Tibial artery (tissue), 4 donors: ENCODE measurements around the gene ALKBH6.

Experiments used
- DNase-seq, 2 donors: peaks; one replicate each; pipeline ENCODE4 v3.0.0-alpha.2; 2019
- H3K27ac ChIP-seq, 2 donors: fragments of 200-600 bp; sonication (generic) in 1 of 2; 1 replicate in 1 of 2; 2 replicates in 1 of 2; pipeline ENCODE4 v1.5.1; 2018 to 2019; ENCODE audit warnings: mild to moderate bottlenecking in 1 of 2
- H3K27me3 ChIP-seq, 2 donors: fragments of 200-600 bp; sonication (generic) in 1 of 2; one replicate each; pipeline versions ENCODE4 v1.5.1 to v1.6.0; 2016 to 2019
- H3K36me3 ChIP-seq, 3 donors: fragments of 200-600 bp; sonication (generic) in 2 of 3; one replicate each; pipeline ENCODE4 v1.5.1; 2016 to 2019; ENCODE audit warnings: mild to moderate bottlenecking in 2 of 3
- H3K4me1 ChIP-seq, 4 donors: fragments of 200-600 bp; sonication (generic) in 2 of 4; 1 replicate in 3 of 4; 2 replicates in 1 of 4; pipeline ENCODE4 v1.5.1; 2016 to 2019
- H3K4me3 ChIP-seq, 2 donors: fragments of 200-600 bp; sonication (generic) in 1 of 2; 1 replicate in 1 of 2; 2 replicates in 1 of 2; pipeline ENCODE4 v1.5.1; 2018 to 2019; ENCODE audit warnings: mild to moderate bottlenecking in 2 of 2
- H3K9me3 ChIP-seq, 3 donors: fragments of 200-600 bp; sonication (generic) in 1 of 3; one replicate each; pipeline ENCODE4 v1.5.1; 2016 to 2019
- intact Hi-C: fragments of 100-400 bp; cut with DNase I; formaldehyde crosslinking; loops from one replicate; pipeline ENCODE4 v1.15.0; 2023; ENCODE audit warnings: low total_unique reads
- TF ChIP-seq, protein P1 (sequence below), 2 experiments: fragments of 200-600 bp in 1 of 2; fragments of 450-650 bp in 1 of 2; IDR thresholded peaks; one replicate each; pipeline ENCODE4 v1.5.1; 2017 to 2019; ENCODE audit warnings: antibody characterized with exemption in 2 of 2, mild to moderate bottlenecking in 1 of 2, moderate library complexity in 1 of 2

Gene ALKBH6

DNA sequence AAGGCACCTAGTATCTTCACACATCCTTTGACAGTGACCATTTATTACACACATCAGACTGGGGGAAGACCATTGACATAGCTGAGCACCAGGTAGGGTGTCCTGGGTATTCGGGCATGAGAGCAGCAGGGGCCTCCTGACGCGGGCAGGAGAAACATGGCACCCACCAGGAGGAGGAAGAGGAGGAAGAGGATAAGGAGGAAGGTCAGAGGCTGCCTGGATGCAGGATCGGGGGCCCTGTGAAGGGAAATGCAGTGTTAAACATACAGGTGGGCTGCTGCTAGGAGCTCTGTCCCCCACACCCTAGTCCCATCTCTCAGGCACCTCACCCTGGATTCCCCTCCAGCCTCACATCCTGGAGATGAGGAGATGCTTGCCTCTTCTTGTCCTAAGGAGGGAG is 10.7 kb downstream of the ALKBH6 start:
- peaks cover 0 to 15% (median 9%) of the 10 kb centered on the region in 4 donors for H3K4me1 ChIP-seq
- no peak overlapping the region for H3K4me3 ChIP-seq
- no peaks in the 10 kb centered on the region for H3K9me3 ChIP-seq
- no peak overlapping the region for H3K27ac ChIP-seq
- H3K27me3 ChIP-seq: no peaks in the 10 kb centered on the region
- intact Hi-C loops: no loop called here
- no peak for DNase-seq
- H3K36me3 ChIP-seq: peaks cover 2 to 35% (median 13%) of the 10 kb centered on the region in 3 donors
- TF ChIP-seq, protein P1, sequence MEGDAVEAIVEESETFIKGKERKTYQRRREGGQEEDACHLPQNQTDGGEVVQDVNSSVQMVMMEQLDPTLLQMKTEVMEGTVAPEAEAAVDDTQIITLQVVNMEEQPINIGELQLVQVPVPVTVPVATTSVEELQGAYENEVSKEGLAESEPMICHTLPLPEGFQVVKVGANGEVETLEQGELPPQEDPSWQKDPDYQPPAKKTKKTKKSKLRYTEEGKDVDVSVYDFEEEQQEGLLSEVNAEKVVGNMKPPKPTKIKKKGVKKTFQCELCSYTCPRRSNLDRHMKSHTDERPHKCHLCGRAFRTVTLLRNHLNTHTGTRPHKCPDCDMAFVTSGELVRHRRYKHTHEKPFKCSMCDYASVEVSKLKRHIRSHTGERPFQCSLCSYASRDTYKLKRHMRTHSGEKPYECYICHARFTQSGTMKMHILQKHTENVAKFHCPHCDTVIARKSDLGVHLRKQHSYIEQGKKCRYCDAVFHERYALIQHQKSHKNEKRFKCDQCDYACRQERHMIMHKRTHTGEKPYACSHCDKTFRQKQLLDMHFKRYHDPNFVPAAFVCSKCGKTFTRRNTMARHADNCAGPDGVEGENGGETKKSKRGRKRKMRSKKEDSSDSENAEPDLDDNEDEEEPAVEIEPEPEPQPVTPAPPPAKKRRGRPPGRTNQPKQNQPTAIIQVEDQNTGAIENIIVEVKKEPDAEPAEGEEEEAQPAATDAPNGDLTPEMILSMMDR (IDR thresholded peaks at IDR 0.05): no peak

DNA sequence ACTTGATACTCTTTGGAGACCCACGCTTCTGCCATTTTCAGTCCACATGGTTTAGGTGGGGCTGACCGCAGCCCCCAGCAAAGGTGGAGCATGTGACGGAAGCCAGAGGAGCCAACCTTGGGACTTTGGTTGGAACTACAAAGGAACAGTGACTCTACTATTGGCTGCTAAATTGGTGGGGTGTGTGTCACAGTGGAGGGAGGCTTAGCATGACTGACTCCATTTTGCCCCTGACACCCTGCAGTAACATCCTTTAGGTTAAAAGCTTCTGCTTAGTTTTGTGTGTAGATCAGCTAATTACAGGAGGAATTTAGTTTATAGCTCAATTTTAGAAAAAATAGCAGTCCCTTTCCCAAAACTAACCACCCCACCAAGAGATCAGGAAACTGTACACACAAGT is 12.4 kb downstream of the ALKBH6 start:
- no peak overlapping the region for H3K27ac ChIP-seq
- DNase-seq: no peak
- H3K27me3 ChIP-seq: no peaks in the 10 kb centered on the region
- H3K9me3 ChIP-seq: no peaks in the 10 kb centered on the region
- peaks cover 0 to 26% (median 15%) of the 10 kb centered on the region in 4 donors for H3K4me1 ChIP-seq
- H3K4me3 ChIP-seq: no peak overlapping the region
- peaks cover 6 to 46% (median 13%) of the 10 kb centered on the region in 3 donors for H3K36me3 ChIP-seq
- TF ChIP-seq, protein P1 (IDR thresholded peaks at IDR 0.05): no peak
- intact Hi-C loops: no loop called here

DNA sequence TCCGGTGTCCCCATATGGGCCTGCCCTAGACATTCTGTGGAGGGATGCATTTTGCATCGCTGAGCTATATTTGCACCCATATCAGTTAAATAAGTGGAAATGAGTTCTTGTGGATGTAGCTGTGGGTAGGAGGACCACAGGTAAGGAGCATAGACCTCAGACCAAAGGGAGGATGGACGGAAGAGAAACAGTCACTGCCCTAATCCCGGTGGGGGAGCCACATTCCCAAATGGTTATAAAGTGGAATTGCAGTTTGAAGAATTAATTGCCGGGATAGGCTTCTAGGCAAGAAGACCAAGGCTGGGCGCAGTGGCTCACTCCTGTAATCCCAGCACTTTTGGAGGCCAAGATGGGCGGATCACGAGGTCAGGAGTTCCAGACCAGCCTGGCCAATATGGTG is 17.2 kb downstream of the ALKBH6 start:
- TF ChIP-seq, protein P1 (IDR thresholded peaks at IDR 0.05): no peak
- peak overlapping the region; percentile 84 for H3K27ac ChIP-seq
- H3K36me3 ChIP-seq: peaks cover 6 to 27% (median 12%) of the 10 kb centered on the region in 3 donors
- intact Hi-C loops: loop anchor here (5.0 to 10.0 kb wide), 2 partner anchors 121 to 158 kb away; partner anchors contain the start of genes COX7A1 and TBCB
- H3K27me3 ChIP-seq: no peaks in the 10 kb centered on the region
- H3K9me3 ChIP-seq: no peaks in the 10 kb centered on the region
- DNase-seq: no peak
- no peak overlapping the region for H3K4me3 ChIP-seq
- H3K4me1 ChIP-seq: peaks cover 0 to 46% (median 35%) of the 10 kb centered on the region in 4 donors

DNA sequence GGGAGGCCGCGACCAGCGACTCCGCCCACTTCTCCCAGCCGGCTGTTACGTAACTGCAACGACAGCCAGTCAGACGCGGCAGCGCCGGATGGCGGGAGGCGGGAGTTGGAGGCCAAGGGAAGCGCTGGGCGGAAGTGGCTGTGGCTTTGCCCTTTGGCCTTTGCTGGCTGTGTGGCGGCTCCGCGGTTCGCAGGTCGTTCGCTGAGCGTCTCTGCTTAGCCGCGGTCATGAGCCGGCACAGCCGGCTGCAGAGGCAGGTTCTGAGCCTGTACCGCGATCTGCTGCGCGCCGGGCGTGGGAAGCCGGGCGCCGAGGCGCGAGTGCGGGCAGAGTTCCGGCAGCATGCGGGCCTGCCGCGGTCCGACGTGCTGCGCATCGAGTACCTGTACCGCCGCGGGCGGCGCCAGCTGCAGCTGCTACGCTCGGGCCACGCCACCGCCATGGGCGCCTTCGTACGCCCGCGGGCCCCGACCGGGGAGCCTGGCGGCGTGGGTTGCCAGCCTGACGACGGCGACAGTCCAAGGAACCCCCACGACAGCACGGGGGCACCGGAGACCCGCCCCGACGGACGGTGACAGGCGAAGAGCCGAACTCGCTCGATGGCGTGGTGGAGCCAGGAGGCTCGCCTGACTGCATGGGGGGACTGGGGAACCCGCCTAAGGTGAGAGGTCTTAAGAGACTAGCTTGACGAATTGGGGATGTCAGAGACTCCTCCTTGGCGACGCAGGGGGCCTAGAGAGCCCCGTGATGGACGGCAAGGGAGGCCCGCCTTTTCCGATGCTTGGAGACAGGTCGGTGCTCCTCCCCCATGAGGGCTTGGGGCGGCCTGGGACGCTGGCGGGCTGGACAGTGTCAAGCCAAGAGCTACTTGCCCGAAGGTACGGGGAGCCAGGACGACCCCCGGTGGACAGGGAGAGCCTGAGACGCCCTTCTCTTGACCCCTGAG is 18.7 kb downstream of the ALKBH6 start, which contains the start of gene SDHAF1:
TSS of gene SDHAF1 (plus strand) at position 141 of the 946 bp plus-strand sequence. CDS start at position 228, 87 bp downstream.
- peaks cover 0 to 46% (median 35%) of the 10 kb centered on the region in 4 donors for H3K4me1 ChIP-seq
- intact Hi-C loops: loop anchor here (2.0 to 10.0 kb wide), 3 partner anchors 59 to 159 kb away; partner anchors contain the start of genes COX7A1, TBCB, THAP8 and WDR62
- TF ChIP-seq, protein P1 (IDR thresholded peaks at IDR 0.05): no peak
- H3K27ac ChIP-seq: peak within 1 kb of the TSS; percentile 84
- DNase-seq: peak; percentile 96 to 98
- peak within 1 kb of the TSS; percentile 78 to 91 for H3K4me3 ChIP-seq
- H3K9me3 ChIP-seq: no peaks in the 10 kb centered on the region
- H3K27me3 ChIP-seq: no peaks in the 10 kb centered on the region
- H3K36me3 ChIP-seq: peaks cover 4 to 15% (median 6%) of the 10 kb centered on the region in 3 donors

DNA sequence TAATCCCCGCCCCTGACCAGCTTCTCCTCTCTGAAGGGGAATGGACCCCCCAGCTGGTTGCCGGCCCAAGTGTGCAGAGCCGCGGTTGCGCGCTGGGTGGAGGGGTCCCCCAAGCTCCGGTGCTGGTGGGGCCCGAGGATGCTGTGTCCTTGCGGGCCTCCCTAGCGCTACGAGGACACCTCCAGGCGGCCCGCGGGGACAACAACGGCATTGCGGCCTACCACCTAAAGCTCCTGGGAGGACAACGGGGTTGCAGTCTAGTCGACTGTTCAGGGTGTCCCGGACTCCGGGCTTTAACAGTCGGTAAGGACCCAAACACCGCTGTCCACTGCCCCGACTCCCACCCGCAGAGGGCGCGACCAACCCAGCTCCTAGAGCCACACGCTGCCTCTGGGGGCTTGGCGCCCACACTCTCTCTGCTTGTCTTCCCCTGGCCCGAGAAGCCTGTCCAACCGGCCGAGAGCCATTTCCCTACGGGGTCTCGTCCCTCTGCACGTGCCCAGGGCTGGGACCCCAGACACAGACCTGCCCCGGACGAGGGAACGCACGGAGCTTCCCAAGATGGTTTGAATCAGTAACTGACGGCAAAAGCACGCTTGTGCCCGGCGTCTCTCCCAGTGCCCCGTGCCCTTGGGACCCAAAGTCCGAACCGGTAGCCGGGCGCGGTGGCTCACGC is 20.0 kb downstream of the ALKBH6 start:
- H3K4me3 ChIP-seq: peak overlapping the region; percentile 78 to 91
- DNase-seq: no peak
- peaks cover 0 to 15% (median 6%) of the 10 kb centered on the region in 3 donors for H3K36me3 ChIP-seq
- intact Hi-C loops: loop anchor here (2.0 to 10.0 kb wide), 2 partner anchors 61 to 161 kb away; partner anchors contain the start of genes COX7A1, THAP8 and WDR62
- TF ChIP-seq, protein P1 (IDR thresholded peaks at IDR 0.05): no peak
- H3K27me3 ChIP-seq: peaks cover 0 to 5% of the 10 kb centered on the region in 2 donors
- H3K4me1 ChIP-seq: peaks cover 0 to 39% (median 30%) of the 10 kb centered on the region in 4 donors
- H3K27ac ChIP-seq: peak overlapping the region; percentile 84
- H3K9me3 ChIP-seq: no peaks in the 10 kb centered on the region
